Trophoblast cell (in vitro differentiated cells and primary cell): ENCODE results near the gene FAM161B.
"Not testable (repeated sequence)": the region's sequence is repeated elsewhere in the genome, so short reads cannot be mapped to it uniquely, and the experiment has no call there.

Experiments used
- DNase-seq, 2 donors: peaks; one replicate each; pipeline ENCODE4 v3.0.0-alpha.2; 2016
- H2AFZ ChIP-seq: 2 replicates; pipeline ENCODE4 v1.6.1; 2013; ENCODE audit warnings: low read length, moderate library complexity, mild to moderate bottlenecking; ENCODE audit not compliant: insufficient read depth, poor library complexity
- H2AK5ac ChIP-seq: 2 replicates; pipeline ENCODE4 v1.6.1; 2013; ENCODE audit warnings: mild to moderate bottlenecking, low read length
- H2BK120ac ChIP-seq: 2 replicates; pipeline ENCODE4 v1.6.1; 2013; ENCODE audit warnings: low read length, mild to moderate bottlenecking, moderate library complexity; ENCODE audit not compliant: insufficient read depth, poor library complexity
- H2BK12ac ChIP-seq: 2 replicates; pipeline ENCODE4 v1.6.1; 2013; ENCODE audit warnings: mild to moderate bottlenecking, low read length, moderate library complexity
- H2BK5ac ChIP-seq: 2 replicates; pipeline ENCODE4 v1.6.1; 2013; ENCODE audit warnings: low read length, low read depth, moderate library complexity, mild to moderate bottlenecking; ENCODE audit not compliant: poor library complexity
- H3K14ac ChIP-seq: 2 replicates; pipeline ENCODE4 v1.6.1; 2013; ENCODE audit warnings: mild to moderate bottlenecking, low read length
- H3K18ac ChIP-seq: 2 replicates; pipeline ENCODE4 v1.6.1; 2013; ENCODE audit warnings: mild to moderate bottlenecking, low read length
- H3K23ac ChIP-seq: 2 replicates; pipeline ENCODE4 v1.6.1; 2013; ENCODE audit warnings: low read length
- H3K27ac ChIP-seq: 2 replicates; pipeline ENCODE4 v1.5.1; 2013; ENCODE audit warnings: low read depth, mild to moderate bottlenecking, inconsistent platforms, low read length, moderate library complexity
- H3K27me3 ChIP-seq: 2 replicates; pipeline ENCODE4 v1.6.1; 2013; ENCODE audit warnings: inconsistent platforms, mild to moderate bottlenecking, low read length, moderate library complexity; ENCODE audit not compliant: insufficient read depth
- H3K36me3 ChIP-seq, 2 experiments: 1 replicate in 1 of 2; 2 replicates in 1 of 2; pipeline ENCODE4 v1.6.1; 2013; ENCODE audit warnings: low read length in 2 of 2, mild to moderate bottlenecking in 2 of 2, moderate library complexity in 1 of 2; ENCODE audit not compliant: insufficient read depth in 2 of 2, control insufficient read depth in 1 of 2
- H3K4ac ChIP-seq: 2 replicates; pipeline ENCODE4 v1.6.1; 2013; ENCODE audit warnings: low read depth, mild to moderate bottlenecking, low read length, moderate library complexity
- H3K4me1 ChIP-seq, 2 experiments: 1 replicate in 1 of 2; 2 replicates in 1 of 2; pipeline ENCODE4 v1.6.1; 2013; ENCODE audit warnings: low read length in 2 of 2, mild to moderate bottlenecking in 2 of 2, moderate library complexity in 1 of 2; ENCODE audit not compliant: insufficient read depth in 2 of 2, control insufficient read depth in 1 of 2
- H3K4me2 ChIP-seq: 2 replicates; pipeline ENCODE4 v1.6.1; 2013; ENCODE audit warnings: inconsistent platforms, mild to moderate bottlenecking, low read length, moderate library complexity
- H3K4me3 ChIP-seq: 2 replicates; pipeline ENCODE4 v1.5.1; 2013; ENCODE audit warnings: mild to moderate bottlenecking, low read depth, low read length, inconsistent platforms
- H3K79me1 ChIP-seq: one replicate; pipeline ENCODE4 v1.6.1; 2013; ENCODE audit warnings: low read length
- H3K79me2 ChIP-seq: 2 replicates; pipeline ENCODE4 v1.6.1; 2013; ENCODE audit warnings: low read length, mild to moderate bottlenecking; ENCODE audit not compliant: control insufficient read depth, insufficient read depth, poor library complexity
- H3K9ac ChIP-seq: 2 replicates; pipeline ENCODE4 v1.6.1; 2013; ENCODE audit warnings: mild to moderate bottlenecking, low read length
- H3K9me3 ChIP-seq: 2 replicates; pipeline ENCODE4 v1.6.1; 2013; ENCODE audit warnings: low read depth, mild to moderate bottlenecking, control low read depth, inconsistent platforms, low read length; ENCODE audit not compliant: insufficient read depth
- H4K12ac ChIP-seq: 2 replicates; pipeline ENCODE4 v1.6.1; 2013; ENCODE audit warnings: low read depth, mild to moderate bottlenecking, low read length, moderate library complexity
- H4K8ac ChIP-seq: 2 replicates; pipeline ENCODE4 v1.6.1; 2013; ENCODE audit warnings: low read depth, mild to moderate bottlenecking, low read length, moderate library complexity
- H4K91ac ChIP-seq: one replicate; pipeline ENCODE4 v1.6.1; 2013; ENCODE audit warnings: low read depth, mild to moderate bottlenecking, low read length, moderate library complexity
- WGBS: extraction: QIAGEN DNeasy Blood & Tissue Kit; methylation state at CpG from one replicate; pipeline ENCODE4 v1.1.7; 2013; ENCODE audit warnings: missing lambda C conversion rate; ENCODE audit not compliant: insufficient read length, insufficient coverage; ENCODE audit errors: extremely low coverage; 5-methylcytosine and 5-hydroxymethylcytosine counted together

The FAM161B gene

GRCh38 chr14:73936548-73936947, 13.3 kb downstream of the FAM161B start:
- no peaks in the 10 kb centered on the region for H3K9me3 ChIP-seq
- no peak overlapping the region for H3K18ac ChIP-seq
- no peaks in the 10 kb centered on the region for H3K79me2 ChIP-seq
- no peaks in the 10 kb centered on the region for H3K4me1 ChIP-seq
- no peak overlapping the region for H2BK5ac ChIP-seq
- H3K4me3 ChIP-seq = no peak overlapping the region
- H3K4me2 ChIP-seq = no peak overlapping the region
- H2AK5ac ChIP-seq = no peak overlapping the region
- H3K23ac ChIP-seq = no peak overlapping the region
- H3K27me3 ChIP-seq = no peaks in the 10 kb centered on the region
- H3K79me1 ChIP-seq = no peaks in the 10 kb centered on the region
- no peak overlapping the region for H4K91ac ChIP-seq
- H2BK12ac ChIP-seq = no peak overlapping the region
- H3K36me3 ChIP-seq = peaks cover 6 to 20% of the 10 kb centered on the region in 2 experiments
- no peak for DNase-seq
- no peak overlapping the region for H3K4ac ChIP-seq
- H2AFZ ChIP-seq = no peak overlapping the region
- H3K27ac ChIP-seq = no peak overlapping the region
- no peak overlapping the region for H4K8ac ChIP-seq
- H3K14ac ChIP-seq = no peak overlapping the region
- no CpG with 5 or more reads among the region's 1 CpG for WGBS
- no peak overlapping the region for H2BK120ac ChIP-seq
- no peak overlapping the region for H4K12ac ChIP-seq
- H3K9ac ChIP-seq = no peak overlapping the region

DNA sequence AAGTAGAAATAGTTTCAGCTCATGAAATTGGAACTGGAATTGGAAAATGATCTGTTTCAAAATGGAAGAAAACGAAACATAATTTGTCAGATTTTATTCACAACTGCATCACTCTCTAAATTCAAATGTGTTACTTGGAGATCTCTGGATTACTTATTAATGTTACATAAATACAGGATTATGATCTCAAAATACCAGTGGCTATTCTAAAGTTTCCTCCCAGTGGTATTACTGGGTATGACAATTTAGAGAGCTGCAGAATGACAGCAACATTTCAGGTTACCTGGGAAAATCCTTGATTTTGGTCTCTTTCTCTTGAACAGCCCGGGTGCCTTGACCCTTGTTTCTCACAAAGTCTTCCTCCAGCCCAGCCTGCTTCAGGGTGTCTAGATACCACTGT, 14.2 kb downstream of the FAM161B start:
- no peak overlapping the region for H3K4me3 ChIP-seq
- H3K23ac ChIP-seq = no peak overlapping the region
- no peak overlapping the region for H4K12ac ChIP-seq
- H2BK12ac ChIP-seq = no peak overlapping the region
- H2AFZ ChIP-seq = no peak overlapping the region
- no peak overlapping the region for H3K4ac ChIP-seq
- DNase-seq = peak in 1 of 2 donors; percentile 58
- H3K4me1 ChIP-seq = no peaks in the 10 kb centered on the region
- H2AK5ac ChIP-seq = no peak overlapping the region
- H2BK120ac ChIP-seq = no peak overlapping the region
- H3K18ac ChIP-seq = no peak overlapping the region
- H4K8ac ChIP-seq = no peak overlapping the region
- H3K27me3 ChIP-seq = no peaks in the 10 kb centered on the region
- no peak overlapping the region for H3K4me2 ChIP-seq
- no peaks in the 10 kb centered on the region for H3K79me2 ChIP-seq
- H3K36me3 ChIP-seq = peaks cover 6 to 22% of the 10 kb centered on the region in 2 experiments
- H3K14ac ChIP-seq = no peak overlapping the region
- H3K9me3 ChIP-seq = no peaks in the 10 kb centered on the region
- no peak overlapping the region for H3K27ac ChIP-seq
- no peaks in the 10 kb centered on the region for H3K79me1 ChIP-seq
- H3K9ac ChIP-seq = no peak overlapping the region
- no peak overlapping the region for H4K91ac ChIP-seq
- no peak overlapping the region for H2BK5ac ChIP-seq
- WGBS = no CpG with 5 or more reads among the region's 2 CpGs

- Histone ChIP-seq H3K14ac (no peak overlapping the region), H2BK12ac (no peak overlapping the region), H3K4me1 (no peaks in the 10 kb centered on the region), H3K36me3 (peaks cover 25 to 48% of the 10 kb centered on the region in 2 experiments), H3K18ac (no peak overlapping the region), H4K91ac (no peak overlapping the region), H3K4me2 (no peak overlapping the region), H2BK5ac (no peak overlapping the region), H2AFZ (no peak overlapping the region), H3K9me3 (no peaks in the 10 kb centered on the region), H4K8ac (no peak overlapping the region), H3K4me3 (no peak overlapping the region), H3K79me1 (no peaks in the 10 kb centered on the region), H3K27me3 (no peaks in the 10 kb centered on the region), H3K79me2 (no peaks in the 10 kb centered on the region), H3K23ac (no peak overlapping the region), H3K9ac (no peak overlapping the region), H3K27ac (no peak overlapping the region), H3K4ac (no peak overlapping the region), H4K12ac (no peak overlapping the region), H2AK5ac (no peak overlapping the region), H2BK120ac (no peak overlapping the region)
- WGBS = no CpG with 5 or more reads among the region's 5 CpGs
- DNase-seq = no peak
Measured at GRCh38 chr14:73924337-73924736, 25.6 kb downstream of the FAM161B start.

- H3K79me1 ChIP-seq, H4K8ac ChIP-seq, H3K23ac ChIP-seq, H3K27me3 ChIP-seq, H2AK5ac ChIP-seq, H3K4me2 ChIP-seq, H3K18ac ChIP-seq, DNase-seq, H3K4me1 ChIP-seq, H3K14ac ChIP-seq, H3K4ac ChIP-seq, H3K9ac ChIP-seq, H2AFZ ChIP-seq, H3K9me3 ChIP-seq, H2BK5ac ChIP-seq, H4K91ac ChIP-seq, H4K12ac ChIP-seq, H3K27ac ChIP-seq, H3K79me2 ChIP-seq, H3K4me3 ChIP-seq, H2BK120ac ChIP-seq, H2BK12ac ChIP-seq: not testable (repeated sequence)
- peaks cover 26 to 44% of the 10 kb centered on the region in 2 experiments for H3K36me3 ChIP-seq
- WGBS = no CpG with 5 or more reads among the region's 2 CpGs
Measured at GRCh38 chr14:73919457-73919856, 30.4 kb downstream of the FAM161B start.
